Calu3 (cell line): ENCODE data around the gene ABCD3. TPM values are rescaled to one million over a fixed set of nuclear protein-coding genes. Genes with fewer than 3 reads are reported as not detected.

Experiments
- BruUV-seq: library from RNA; stranded (reverse); fragments of 400-500 nt; replicated peaks from 2 replicates; lab custom pipeline; 2021; lab: Mats Ljungman, UMichigan
- CTCF ChIA-PET: fragments of 300-600 bp; sonication (Branson Sonifier 250); formaldehyde crosslinking; loops from one replicate; lab custom pipeline; 2022; ENCODE audit warnings: antibody characterized with exemption; lab: Charles Lee
- DNase-seq: peaks from one replicate; pipeline ENCODE4 v3.0.0; 2022
- H3K27ac Mint-ChIP-seq: one replicate; pipeline ENCODE4 v1.8.0; 2022; ENCODE audit warnings: mixed read lengths; ENCODE audit not compliant: unreplicated experiment
- H3K27me3 Mint-ChIP-seq: one replicate; pipeline ENCODE4 v1.8.0; 2022; ENCODE audit warnings: mixed read lengths; ENCODE audit not compliant: unreplicated experiment
- H3K36me3 Mint-ChIP-seq: one replicate; pipeline ENCODE4 v1.8.0; 2022; ENCODE audit warnings: mild to moderate bottlenecking, moderate library complexity, mixed read lengths; ENCODE audit not compliant: insufficient read depth, unreplicated experiment
- H3K4me1 Mint-ChIP-seq: one replicate; pipeline ENCODE4 v1.8.0; 2022; ENCODE audit warnings: mild to moderate bottlenecking, low read depth, mixed read lengths; ENCODE audit not compliant: unreplicated experiment
- H3K4me3 Mint-ChIP-seq: one replicate; pipeline ENCODE4 v1.8.0; 2022; ENCODE audit warnings: mild to moderate bottlenecking, low read depth, moderate library complexity, mixed read lengths; ENCODE audit not compliant: unreplicated experiment
- H3K9me3 Mint-ChIP-seq: one replicate; pipeline ENCODE4 v1.8.0; 2022; ENCODE audit warnings: low read depth, mixed read lengths; ENCODE audit not compliant: unreplicated experiment
- intact Hi-C: fragments of 100-400 bp; cut with micrococcal nuclease; formaldehyde crosslinking; loops from one replicate; pipeline ENCODE4 v1.10.0; 2022; ENCODE audit not compliant: unreplicated experiment
- total RNA-seq: library from RNA; stranded (reverse); gene quantifications from 2 replicates; pipeline ENCODE4 v1.2.3, GENCODE V29; 2022
- TF ChIP-seq, protein P1 (sequence below): fragments of 200-600 bp; IDR thresholded peaks from one replicate; pipeline ENCODE4 v1.8.0; 2022; ENCODE audit warnings: antibody characterized with exemption; ENCODE audit not compliant: unreplicated experiment

ABCD3 gene
- total RNA-seq, 1 experiment from 2014 or later = 59.3 TPM

GRCh38 chr1:94542088-94542870, 124.1 kb downstream of the ABCD3 start:
- Mint-ChIP-seq H3K4me1 (peaks cover 24% of the 10 kb centered on the region), H3K9me3 (no peaks in the 10 kb centered on the region), H3K27me3 (no peaks in the 10 kb centered on the region), H3K4me3 (peak overlapping the region; percentile 75), H3K36me3 (peaks cover 80% of the 10 kb centered on the region), H3K27ac (peak overlapping the region; percentile 60)
- TSS peak; percentile 61 for BruUV-seq
- no peak for DNase-seq
- intact Hi-C loops = loop anchor here (5.0 kb wide), 1 partner anchor 80 kb away; no protein-coding TSS in a partner anchor
- CTCF ChIA-PET = interaction anchor here (0.5 to 2.3 kb wide), 11 partner anchors 15 to 260 kb away, joined by 3 to 10 read pairs (median 3); no protein-coding TSS in a partner anchor
- TF ChIP-seq, protein P1, sequence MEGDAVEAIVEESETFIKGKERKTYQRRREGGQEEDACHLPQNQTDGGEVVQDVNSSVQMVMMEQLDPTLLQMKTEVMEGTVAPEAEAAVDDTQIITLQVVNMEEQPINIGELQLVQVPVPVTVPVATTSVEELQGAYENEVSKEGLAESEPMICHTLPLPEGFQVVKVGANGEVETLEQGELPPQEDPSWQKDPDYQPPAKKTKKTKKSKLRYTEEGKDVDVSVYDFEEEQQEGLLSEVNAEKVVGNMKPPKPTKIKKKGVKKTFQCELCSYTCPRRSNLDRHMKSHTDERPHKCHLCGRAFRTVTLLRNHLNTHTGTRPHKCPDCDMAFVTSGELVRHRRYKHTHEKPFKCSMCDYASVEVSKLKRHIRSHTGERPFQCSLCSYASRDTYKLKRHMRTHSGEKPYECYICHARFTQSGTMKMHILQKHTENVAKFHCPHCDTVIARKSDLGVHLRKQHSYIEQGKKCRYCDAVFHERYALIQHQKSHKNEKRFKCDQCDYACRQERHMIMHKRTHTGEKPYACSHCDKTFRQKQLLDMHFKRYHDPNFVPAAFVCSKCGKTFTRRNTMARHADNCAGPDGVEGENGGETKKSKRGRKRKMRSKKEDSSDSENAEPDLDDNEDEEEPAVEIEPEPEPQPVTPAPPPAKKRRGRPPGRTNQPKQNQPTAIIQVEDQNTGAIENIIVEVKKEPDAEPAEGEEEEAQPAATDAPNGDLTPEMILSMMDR = no peak

- no TSS peak for BruUV-seq
- H3K9me3 Mint-ChIP-seq = no peaks in the 10 kb centered on the region
- H3K27ac Mint-ChIP-seq = peak overlapping the region; percentile 60
- peaks cover 22% of the 10 kb centered on the region for H3K4me1 Mint-ChIP-seq
- no peaks in the 10 kb centered on the region for H3K27me3 Mint-ChIP-seq
- H3K4me3 Mint-ChIP-seq = peak overlapping the region; percentile 75
- CTCF ChIA-PET = interaction anchor here (0.7 to 2.3 kb wide), 2 partner anchors 16 to 17 kb away, joined by 4 to 10 read pairs; no protein-coding TSS in a partner anchor
- H3K36me3 Mint-ChIP-seq = peaks cover 74% of the 10 kb centered on the region
- TF ChIP-seq, protein P1 = no peak
- DNase-seq = no peak
- intact Hi-C loops = loop anchor here (5.0 kb wide), 1 partner anchor 79 kb away; no protein-coding TSS in a partner anchor
These were observed 124.8 kb downstream of the ABCD3 start for GRCh38 chr1:94543001-94543400.

GRCh38 chr1:94543893-94544635, 125.9 kb downstream of the ABCD3 start:
- H3K4me3 Mint-ChIP-seq = peak overlapping the region; percentile 75
- no peaks in the 10 kb centered on the region for H3K9me3 Mint-ChIP-seq
- H3K27ac Mint-ChIP-seq = no peak overlapping the region
- CTCF ChIA-PET = interaction anchor here (0.8 to 2.3 kb wide), 2 partner anchors 17 to 48 kb away, joined by 3 to 10 read pairs; no protein-coding TSS in a partner anchor
- TF ChIP-seq, protein P1 = no peak
- intact Hi-C loops = loop anchor here (5.0 kb wide), 1 partner anchor 78 kb away; no protein-coding TSS in a partner anchor
- BruUV-seq = no TSS peak
- DNase-seq = no peak
- H3K36me3 Mint-ChIP-seq = peaks cover 67% of the 10 kb centered on the region
- peaks cover 22% of the 10 kb centered on the region for H3K4me1 Mint-ChIP-seq
- no peaks in the 10 kb centered on the region for H3K27me3 Mint-ChIP-seq

DNA sequence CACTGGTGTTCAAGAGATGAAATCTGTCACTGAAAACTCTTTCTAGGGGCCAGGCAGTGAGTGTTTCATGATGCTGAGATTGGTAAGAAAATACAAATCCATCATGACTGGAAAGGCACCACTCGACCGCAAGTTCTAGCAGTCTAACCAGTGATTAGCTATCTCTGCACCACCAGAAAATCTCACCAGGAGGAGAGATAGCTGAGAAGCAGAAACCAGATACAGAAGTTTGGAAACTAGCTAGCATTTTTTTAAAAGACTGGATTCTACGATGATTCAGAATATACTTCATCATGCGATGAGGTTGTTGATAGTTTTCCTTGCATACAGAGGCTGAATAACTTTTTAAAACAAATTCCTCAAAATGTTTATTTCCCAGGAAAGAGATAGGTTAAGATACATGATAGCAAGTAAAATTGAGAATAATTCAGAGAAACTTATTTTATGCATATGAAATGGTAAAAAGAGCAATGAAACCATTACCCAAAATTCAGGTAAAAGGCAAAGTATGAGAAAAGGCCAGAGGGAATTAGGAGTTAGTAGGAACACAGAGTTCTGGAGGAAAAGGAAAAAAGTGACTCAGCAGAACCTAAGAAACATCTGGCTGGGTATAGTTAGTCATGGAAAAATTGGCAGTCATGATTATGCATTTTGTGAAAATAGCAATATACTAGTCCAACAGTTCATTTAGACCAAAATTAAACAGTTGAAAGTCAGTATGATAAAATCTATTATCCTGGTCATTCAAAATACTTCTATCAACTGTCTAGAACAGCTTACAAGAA, 126.7 kb downstream of the ABCD3 start:
- Mint-ChIP-seq H3K27ac (no peak overlapping the region), H3K27me3 (no peaks in the 10 kb centered on the region), H3K4me3 (peak overlapping the region; percentile 75), H3K9me3 (no peaks in the 10 kb centered on the region), H3K4me1 (peaks cover 29% of the 10 kb centered on the region), H3K36me3 (peaks cover 58% of the 10 kb centered on the region)
- no TSS peak for BruUV-seq
- TF ChIP-seq, protein P1 = no peak
- DNase-seq = no peak
- intact Hi-C loops = loop anchor here (5.0 kb wide), 1 partner anchor 77 kb away; no protein-coding TSS in a partner anchor
- CTCF ChIA-PET = no interaction called here
